PC-9 (cell line): ENCODE results near the gene DCN. TPM values are rescaled to one million over a fixed set of nuclear protein-coding genes. Genes with fewer than 3 reads are reported as not detected.

Experiments used
- BruUV-seq: library from RNA; stranded (reverse); fragments of 400-500 nt; replicated peaks from 2 replicates; lab custom pipeline; 2021; lab: Mats Ljungman, UMichigan
- CTCF ChIA-PET: fragments of 300-600 bp; sonication (Branson Sonifier 250); formaldehyde crosslinking; loops from one replicate; lab custom pipeline; 2022; ENCODE audit warnings: antibody characterized with exemption; lab: Charles Lee
- POLR2A ChIA-PET: fragments of 300-600 bp; sonication (Branson Sonifier 250); formaldehyde crosslinking; loops from one replicate; lab custom pipeline; 2022; ENCODE audit warnings: antibody characterized with exemption; ENCODE audit not compliant: unreplicated experiment; lab: Charles Lee
- DNase-seq, 2 experiments: peaks; one replicate each; pipeline versions ENCODE4 v3.0.0 to v3.0.0-alpha.2; 2015 to 2022; ENCODE audit warnings: mixed read lengths in 1 of 2
- H2AFZ ChIP-seq: fragments of 200-600 bp; sonication (generic); 2 replicates; pipeline ENCODE4 v1.8.1; 2017; ENCODE audit warnings: antibody characterized with exemption
- H3F3A ChIP-seq: fragments of 200-600 bp; sonication (generic); 2 replicates; pipeline ENCODE4 v1.8.1; 2017; ENCODE audit warnings: antibody characterized with exemption, mild to moderate bottlenecking, low read depth; ENCODE audit not compliant: insufficient read depth
- H3K27ac ChIP-seq: fragments of 200-600 bp; sonication (generic); 2 replicates; pipeline ENCODE4 v1.6.1; 2016; ENCODE audit warnings: mixed run types
- H3K27me3 ChIP-seq: fragments of 200-600 bp; sonication (generic); 2 replicates; pipeline ENCODE4 v1.6.1; 2016; ENCODE audit warnings: low read depth, mixed run types; ENCODE audit not compliant: insufficient read depth
- H3K36me3 ChIP-seq: fragments of 200-600 bp; sonication (generic); 2 replicates; pipeline ENCODE4 v1.6.1; 2016; ENCODE audit warnings: low read depth, mixed run types
- H3K4me1 ChIP-seq: fragments of 200-600 bp; sonication (generic); replicated peaks from 2 replicates; pipeline ENCODE4 v1.6.1; 2016; ENCODE audit warnings: mixed run types; ENCODE audit not compliant: insufficient read depth
- H3K4me2 ChIP-seq: fragments of 200-600 bp; sonication (generic); 2 replicates; pipeline ENCODE4 v1.6.1; 2017; ENCODE audit warnings: mixed run types
- H3K4me3 ChIP-seq: fragments of 200-600 bp; sonication (generic); 2 replicates; pipeline ENCODE4 v1.6.1; 2016; ENCODE audit warnings: mixed run types
- H3K79me2 ChIP-seq: fragments of 200-600 bp; sonication (generic); 2 replicates; pipeline ENCODE4 v1.6.1; 2017; ENCODE audit warnings: low read depth, mixed run types
- H3K9me2 ChIP-seq: fragments of 200-600 bp; sonication (generic); 2 replicates; pipeline ENCODE4 v1.8.1; 2017; ENCODE audit warnings: mild to moderate bottlenecking; ENCODE audit not compliant: insufficient read depth
- H3K9me3 ChIP-seq: fragments of 200-600 bp; sonication (generic); 2 replicates; pipeline ENCODE4 v1.8.1; 2016; ENCODE audit warnings: low read depth; ENCODE audit not compliant: insufficient read depth
- H4K20me1 ChIP-seq: fragments of 200-600 bp; sonication (generic); 2 replicates; pipeline ENCODE4 v1.8.1; 2017; ENCODE audit not compliant: insufficient read depth
- EZH2 ChIP-seq: fragments of 200-600 bp; sonication (generic); IDR thresholded peaks from 2 replicates; pipeline ENCODE4 v1.8.0; 2017; ENCODE audit warnings: antibody characterized with exemption, low read depth
- intact Hi-C: fragments of 100-400 bp; cut with micrococcal nuclease; formaldehyde crosslinking; loops from one replicate; pipeline ENCODE4 v1.10.0; 2022; ENCODE audit not compliant: unreplicated experiment
- total RNA-seq: library from RNA; stranded (reverse); gene quantifications from 2 replicates; pipeline ENCODE4 v1.2.3, GENCODE V29; 2021
- TF ChIP-seq, protein P1 (sequence below): fragments of 200-600 bp; sonication (generic); conservative IDR thresholded peaks from 2 replicates; pipeline ENCODE4 v1.6.1; 2017; ENCODE audit warnings: mixed run types, antibody characterized with exemption, mild to moderate bottlenecking, moderate library complexity

The DCN gene
- total RNA-seq, 1 experiment from 2014 or later, result not detected

DNA sequence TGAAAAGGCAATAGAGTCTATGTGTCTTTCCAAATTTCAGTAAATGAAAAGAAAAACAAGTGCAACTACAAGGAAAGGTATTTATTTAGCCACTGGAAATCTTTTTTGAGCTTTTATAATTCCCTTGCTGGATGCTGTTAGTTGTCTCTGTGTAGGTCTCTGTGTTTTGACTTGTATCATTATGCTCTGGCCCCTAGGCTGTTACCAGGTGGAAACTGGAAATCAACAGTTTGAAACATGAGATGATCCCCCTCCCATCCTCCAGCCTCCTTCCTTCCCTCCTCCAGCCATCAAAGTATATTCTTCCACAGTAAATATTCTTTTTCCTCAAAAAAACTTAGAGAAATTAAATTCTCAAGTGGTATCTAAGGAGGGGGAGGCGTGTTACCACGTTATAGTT lies 934 bp upstream of the DCN start:
- Histone ChIP-seq H3K4me1 (no peaks in the 10 kb centered on the region), H3K36me3 (no peaks in the 10 kb centered on the region), H2AFZ (no peak overlapping the region), H3K27me3 (no peaks in the 10 kb centered on the region), H3K4me3 (no peak overlapping the region), H3K9me3 (no peaks in the 10 kb centered on the region; the same call in 1 of the 2 replicates), H3K79me2 (no peaks in the 10 kb centered on the region), H3F3A (no peaks in the 10 kb centered on the region), H3K9me2 (no peaks in the 10 kb centered on the region), H3K27ac (no peak overlapping the region), H4K20me1 (no peaks in the 10 kb centered on the region), H3K4me2 (no peak overlapping the region)
- no peak for DNase-seq
- BruUV-seq, result no TSS peak
- ChIA-PET CTCF (no interaction called here), POLR2A (no interaction called here)
- TF ChIP-seq EZH2, result no peak
- TF ChIP-seq, protein P1, sequence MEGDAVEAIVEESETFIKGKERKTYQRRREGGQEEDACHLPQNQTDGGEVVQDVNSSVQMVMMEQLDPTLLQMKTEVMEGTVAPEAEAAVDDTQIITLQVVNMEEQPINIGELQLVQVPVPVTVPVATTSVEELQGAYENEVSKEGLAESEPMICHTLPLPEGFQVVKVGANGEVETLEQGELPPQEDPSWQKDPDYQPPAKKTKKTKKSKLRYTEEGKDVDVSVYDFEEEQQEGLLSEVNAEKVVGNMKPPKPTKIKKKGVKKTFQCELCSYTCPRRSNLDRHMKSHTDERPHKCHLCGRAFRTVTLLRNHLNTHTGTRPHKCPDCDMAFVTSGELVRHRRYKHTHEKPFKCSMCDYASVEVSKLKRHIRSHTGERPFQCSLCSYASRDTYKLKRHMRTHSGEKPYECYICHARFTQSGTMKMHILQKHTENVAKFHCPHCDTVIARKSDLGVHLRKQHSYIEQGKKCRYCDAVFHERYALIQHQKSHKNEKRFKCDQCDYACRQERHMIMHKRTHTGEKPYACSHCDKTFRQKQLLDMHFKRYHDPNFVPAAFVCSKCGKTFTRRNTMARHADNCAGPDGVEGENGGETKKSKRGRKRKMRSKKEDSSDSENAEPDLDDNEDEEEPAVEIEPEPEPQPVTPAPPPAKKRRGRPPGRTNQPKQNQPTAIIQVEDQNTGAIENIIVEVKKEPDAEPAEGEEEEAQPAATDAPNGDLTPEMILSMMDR, result no peak
- intact Hi-C loops, result no loop called here

DNA sequence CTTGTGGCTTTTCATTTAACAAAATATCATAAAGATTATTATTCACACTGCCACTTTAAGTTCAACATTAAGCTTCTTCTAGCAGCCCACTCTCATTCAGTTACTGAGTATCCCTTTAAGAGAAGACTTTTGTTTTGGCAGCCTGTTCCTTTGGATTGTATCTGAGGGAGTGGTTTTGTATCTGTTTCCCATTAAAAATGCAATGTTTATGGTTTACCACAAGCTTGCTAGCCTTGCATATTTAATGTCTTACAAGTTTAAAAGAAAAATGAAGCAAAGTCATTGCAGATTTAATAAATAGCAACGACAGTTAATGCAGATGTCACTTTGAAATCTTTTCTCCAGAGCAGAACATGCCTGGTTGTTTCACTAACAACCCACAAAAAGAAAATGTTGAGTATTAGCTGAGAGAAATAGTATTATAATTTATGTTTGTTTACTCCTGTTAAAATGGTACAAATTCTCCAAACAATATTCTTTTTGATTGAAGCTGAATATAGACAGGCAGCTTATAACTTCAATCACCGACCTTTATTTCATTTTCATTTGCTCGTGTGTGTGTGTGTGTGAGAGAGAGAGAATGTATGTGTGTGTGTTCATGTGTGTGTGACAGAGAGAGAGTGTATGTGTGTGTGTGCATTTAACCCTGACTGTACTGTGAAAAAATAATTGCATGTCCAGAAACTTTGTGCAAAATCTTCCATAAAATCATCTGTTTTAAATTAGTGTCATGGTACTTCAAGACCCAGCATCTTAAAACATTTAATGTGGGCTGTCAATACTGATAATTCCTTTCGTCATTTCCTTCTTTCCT lies 1.8 kb downstream of the DCN start:
- H3K9me3 ChIP-seq, result no peaks in the 10 kb centered on the region; the same call in 1 of the 2 replicates
- H3K4me2 ChIP-seq, result no peak overlapping the region
- H3K4me1 ChIP-seq, result no peaks in the 10 kb centered on the region
- TF ChIP-seq, protein P1, result no peak
- TF ChIP-seq EZH2, result no peak
- BruUV-seq, result no TSS peak
- 0 out of 2 replicates have a peak overlapping the region, but pooled peaks have one; percentile 40 for H2AFZ ChIP-seq
- H3K9me2 ChIP-seq, result no peaks in the 10 kb centered on the region
- H3K27ac ChIP-seq, result no peak overlapping the region
- CTCF ChIA-PET, result no interaction called here
- no peaks in the 10 kb centered on the region for H3K36me3 ChIP-seq
- H3K4me3 ChIP-seq, result no peak overlapping the region
- intact Hi-C loops, result no loop called here
- DNase-seq, result no peak
- H3K27me3 ChIP-seq, result no peaks in the 10 kb centered on the region
- no peaks in the 10 kb centered on the region for H4K20me1 ChIP-seq
- H3K79me2 ChIP-seq, result no peaks in the 10 kb centered on the region
- no peaks in the 10 kb centered on the region for H3F3A ChIP-seq
- POLR2A ChIA-PET, result no interaction called here

DNA sequence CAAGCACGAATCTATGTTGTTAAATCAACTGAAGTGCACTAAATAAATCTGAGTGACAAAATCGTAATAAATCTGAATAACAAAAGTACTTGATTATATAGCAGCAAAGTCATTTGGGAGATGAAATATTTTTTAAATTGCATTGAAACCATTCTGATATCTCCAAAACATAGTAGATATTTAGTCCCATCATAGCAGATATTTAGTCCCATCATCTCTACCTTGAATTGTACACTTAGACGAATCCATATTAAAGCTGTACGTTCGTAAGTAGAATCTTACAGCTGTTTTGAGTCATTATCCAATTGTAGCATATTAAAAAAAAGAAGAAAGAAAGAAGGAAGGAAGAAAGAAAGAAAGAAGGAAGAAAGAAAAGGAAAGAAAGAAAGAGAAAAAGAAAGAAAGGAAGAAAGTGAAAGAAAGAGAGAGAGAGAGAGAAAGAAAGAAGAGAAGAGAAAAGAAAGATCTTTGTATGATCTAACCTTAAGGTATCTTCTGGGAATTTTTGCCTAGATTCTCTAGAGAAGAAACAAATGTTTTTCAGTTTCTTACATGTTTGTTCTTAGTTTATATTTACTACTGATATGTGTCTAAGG lies 2.6 kb downstream of the DCN start:
- TF ChIP-seq EZH2, result no peak
- TF ChIP-seq, protein P1, result no peak
- Histone ChIP-seq H3K27ac (no peak overlapping the region), H3K27me3 (no peaks in the 10 kb centered on the region), H3K4me3 (no peak overlapping the region), H3K9me3 (no peaks in the 10 kb centered on the region; the same call in 1 of the 2 replicates), H3K4me2 (no peak overlapping the region), H3F3A (no peaks in the 10 kb centered on the region), H3K79me2 (no peaks in the 10 kb centered on the region), H3K9me2 (no peaks in the 10 kb centered on the region), H4K20me1 (no peaks in the 10 kb centered on the region), H2AFZ (0 out of 2 replicates have a peak overlapping the region, but pooled peaks have one; percentile 40), H3K4me1 (no peaks in the 10 kb centered on the region), H3K36me3 (no peaks in the 10 kb centered on the region)
- ChIA-PET POLR2A (no interaction called here), CTCF (interaction anchor here (0.5 kb wide), 1 partner anchor 131 kb away, joined by 3 read pairs; no protein-coding TSS in a partner anchor)
- intact Hi-C loops, result no loop called here
- no TSS peak for BruUV-seq
- no peak for DNase-seq
